Erythroblast (primary cell): ENCODE measurements around the gene LIAS.

Experiments
- GATA1 ChIP-seq: IDR thresholded peaks from 2 replicates; pipeline ENCODE4 v1.6.1; 2011; ENCODE audit warnings: low read depth, mild to moderate bottlenecking, control low read depth, low read length, moderate library complexity
- POLR2A ChIP-seq: IDR thresholded peaks from 2 replicates; pipeline ENCODE4 v1.6.1; 2011; ENCODE audit warnings: mild to moderate bottlenecking, low read length

DNA sequence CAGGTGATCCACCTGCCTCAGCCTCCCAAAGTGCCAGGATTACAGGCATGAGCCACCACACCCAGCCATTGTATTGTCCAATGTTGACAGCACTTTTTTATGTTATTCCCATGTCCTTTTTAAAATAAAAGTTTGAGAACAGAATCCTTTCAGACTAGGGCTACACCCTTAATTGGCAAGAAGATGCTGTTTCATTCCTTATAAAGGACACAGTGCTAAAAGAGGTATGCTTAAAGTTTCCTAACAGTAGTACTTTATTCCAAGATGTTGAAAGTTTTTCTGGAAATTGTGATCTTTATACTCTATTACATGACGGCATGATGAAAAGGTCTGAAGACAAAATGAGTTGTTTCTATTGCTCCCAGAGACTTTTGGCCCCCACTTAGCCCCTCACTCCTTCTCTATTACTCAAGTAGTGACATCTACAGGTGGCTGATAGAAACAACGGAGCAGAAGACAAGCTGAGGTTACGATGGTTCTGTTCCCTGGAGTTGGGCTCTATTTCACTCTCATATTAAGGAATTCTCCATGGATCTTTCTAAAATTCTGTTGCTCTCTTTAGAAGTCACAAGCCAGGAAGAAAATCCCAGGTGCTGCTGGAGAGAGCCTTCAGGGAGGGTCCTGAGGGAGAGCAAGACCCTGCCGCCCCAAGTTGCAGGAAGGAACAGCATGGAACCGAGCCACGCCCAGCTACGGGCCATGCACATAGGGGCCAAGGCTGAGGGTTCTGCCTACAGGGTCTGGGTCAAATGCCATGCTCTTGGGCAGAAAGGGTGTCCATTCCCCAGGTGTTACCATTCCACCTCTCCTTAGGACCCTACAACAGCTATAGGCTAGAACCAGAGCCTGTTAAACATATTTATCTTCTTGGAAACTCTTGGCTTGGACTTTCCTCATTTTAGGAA, 22.9 kb upstream of the LIAS start:
- no peak for TF ChIP-seq POLR2A
- TF ChIP-seq GATA1 = no peak
